Muscle layer of duodenum (tissue), 2 donors: ENCODE results near the gene CNDP2.

ENCODE experiments used
- H3K27ac ChIP-seq: one replicate; pipeline ENCODE4 v1.7.0; 2013; ENCODE audit warnings: mild to moderate bottlenecking, low read length
- H3K27me3 ChIP-seq: one replicate; pipeline ENCODE4 v1.7.0; 2013; ENCODE audit warnings: low read depth, mild to moderate bottlenecking, control low read depth, low read length
- H3K36me3 ChIP-seq, 2 donors: one replicate each; pipeline ENCODE4 v1.7.0; 2013; ENCODE audit warnings: low read length in 2 of 2, control low read depth in 1 of 2, mild to moderate bottlenecking in 1 of 2; ENCODE audit not compliant: insufficient read depth in 2 of 2, control insufficient read depth in 1 of 2
- H3K4me1 ChIP-seq, 2 donors: one replicate each; pipeline ENCODE4 v1.7.0; 2013; ENCODE audit warnings: low read length in 2 of 2, mild to moderate bottlenecking in 2 of 2, control low read depth in 1 of 2, moderate library complexity in 1 of 2; ENCODE audit not compliant: insufficient read depth in 2 of 2, control insufficient read depth in 1 of 2
- H3K4me3 ChIP-seq, 2 donors: one replicate each; pipeline ENCODE4 v1.7.0; 2013; ENCODE audit warnings: low read length in 2 of 2, low read depth in 1 of 2, mild to moderate bottlenecking in 1 of 2
- H3K9me3 ChIP-seq, 2 donors: one replicate each; pipeline ENCODE4 v1.7.0; 2013; ENCODE audit warnings: low read length in 2 of 2, control low read depth in 1 of 2, mild to moderate bottlenecking in 1 of 2; ENCODE audit not compliant: control insufficient read depth in 1 of 2
- donor health status: healthy.

Gene CNDP2

DNA sequence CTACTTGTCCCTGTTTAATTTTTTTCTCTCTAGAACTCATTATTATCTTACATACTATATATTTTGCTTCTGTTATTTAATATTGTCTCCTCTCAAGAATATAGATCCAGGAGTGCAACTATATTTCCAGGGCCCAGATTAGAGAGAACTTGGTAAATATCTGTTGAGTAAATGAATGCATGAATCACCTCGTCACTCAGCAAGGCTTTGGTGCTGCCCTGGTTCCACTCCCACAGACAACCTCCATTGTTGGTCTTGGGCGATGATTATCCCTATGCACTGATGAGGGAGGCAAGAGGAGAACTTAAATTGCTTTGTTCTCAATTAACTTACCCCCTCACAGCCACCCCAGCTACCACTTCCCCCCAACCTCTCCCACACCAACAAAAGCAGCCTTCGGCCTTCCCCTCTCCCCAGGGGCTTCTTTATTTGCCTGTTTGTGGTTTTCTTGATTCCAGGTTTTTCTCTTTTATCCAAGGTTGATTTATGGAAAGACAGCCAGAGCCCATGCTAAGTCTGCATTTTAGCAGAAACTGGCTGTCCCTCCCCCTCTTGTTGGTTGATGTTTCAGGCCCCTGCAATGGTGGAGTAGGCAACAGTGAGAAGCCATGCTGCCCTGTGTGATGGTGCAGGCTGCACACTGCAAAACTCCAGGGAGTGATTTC lies 22.1 kb upstream of the CNDP2 start:
- no peak overlapping the region for H3K27ac ChIP-seq
- no peak overlapping the region for H3K4me3 ChIP-seq
- H3K4me1 ChIP-seq: peaks cover 0 to under 1% of the 10 kb centered on the region in 2 donors

DNA sequence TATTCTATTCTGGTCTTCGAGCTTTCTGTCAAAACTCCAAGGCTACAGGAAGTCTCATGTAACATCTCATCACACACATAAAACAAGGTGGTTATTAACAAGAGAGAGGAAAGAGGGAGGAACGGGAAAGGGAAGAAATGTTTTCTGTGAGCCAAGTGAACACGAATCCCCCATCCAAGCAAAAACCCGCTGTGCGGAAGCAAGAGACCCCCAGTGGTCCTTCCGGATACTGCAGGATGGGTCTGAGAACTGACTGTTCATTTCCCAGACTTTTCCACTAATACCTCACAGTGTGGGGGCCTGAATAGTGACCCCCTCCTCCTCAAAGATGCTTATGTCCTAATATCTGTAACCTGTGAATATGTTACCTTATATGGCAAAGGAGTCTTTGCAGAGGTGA lies 20.0 kb upstream of the CNDP2 start:
- Histone ChIP-seq H3K4me3 (no peak overlapping the region), H3K27me3 (no peaks in the 10 kb centered on the region), H3K36me3 (no peaks in the 10 kb centered on the region), H3K4me1 (no peaks in the 10 kb centered on the region), H3K27ac (no peak overlapping the region), H3K9me3 (no peaks in the 10 kb centered on the region)

More for the DNA sequence above, 22.1 kb upstream of the CNDP2 start:
- H3K27me3 ChIP-seq: no peaks in the 10 kb centered on the region
- H3K36me3 ChIP-seq: no peaks in the 10 kb centered on the region
- H3K9me3 ChIP-seq: no peaks in the 10 kb centered on the region

DNA sequence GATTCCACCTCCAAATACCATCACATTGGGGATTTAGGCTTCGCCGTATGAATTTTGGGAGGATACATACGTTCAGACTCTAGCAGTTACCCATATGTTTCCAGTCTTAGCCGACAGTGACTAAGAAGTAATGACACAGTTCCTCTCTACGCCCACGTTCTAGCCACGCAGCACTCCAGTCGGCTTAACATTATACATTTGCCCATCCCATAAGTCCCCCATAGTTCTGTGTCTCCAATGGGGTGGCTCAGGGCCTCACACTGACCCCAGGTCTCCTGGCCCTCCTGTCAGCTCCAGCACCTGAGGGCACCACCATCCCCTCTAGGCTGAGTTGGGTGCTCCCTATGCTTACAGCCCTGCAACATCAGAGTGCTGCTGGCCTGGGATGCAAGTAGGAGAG lies 18.4 kb upstream of the CNDP2 start:
- Histone ChIP-seq H3K4me3 (no peak overlapping the region), H3K36me3 (no peaks in the 10 kb centered on the region), H3K9me3 (no peaks in the 10 kb centered on the region), H3K27ac (no peak overlapping the region), H3K4me1 (no peaks in the 10 kb centered on the region), H3K27me3 (no peaks in the 10 kb centered on the region)

DNA sequence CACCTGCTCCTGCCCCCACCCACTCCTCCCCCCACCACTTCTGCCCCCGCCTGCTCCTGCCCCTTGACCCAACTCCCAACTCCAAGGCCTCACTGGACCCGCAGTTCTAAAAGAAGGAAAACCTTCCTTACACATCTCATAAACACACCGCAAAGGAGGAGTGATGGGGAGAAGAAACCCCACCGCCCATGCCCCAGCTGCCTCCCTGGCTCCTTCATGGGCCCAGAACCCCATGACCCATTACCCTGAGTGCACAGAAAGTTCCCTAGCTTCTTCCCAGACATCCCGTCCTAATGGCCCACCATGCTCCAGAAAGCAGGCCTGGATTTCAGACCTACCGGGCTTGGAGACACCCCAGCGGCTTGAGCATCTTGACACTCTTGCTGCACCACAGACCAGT lies 17.8 kb upstream of the CNDP2 start:
- no peaks in the 10 kb centered on the region for H3K36me3 ChIP-seq
- H3K27me3 ChIP-seq: no peaks in the 10 kb centered on the region
- no peak overlapping the region for H3K27ac ChIP-seq
- no peaks in the 10 kb centered on the region for H3K4me1 ChIP-seq
- no peak overlapping the region for H3K4me3 ChIP-seq
- no peaks in the 10 kb centered on the region for H3K9me3 ChIP-seq

DNA sequence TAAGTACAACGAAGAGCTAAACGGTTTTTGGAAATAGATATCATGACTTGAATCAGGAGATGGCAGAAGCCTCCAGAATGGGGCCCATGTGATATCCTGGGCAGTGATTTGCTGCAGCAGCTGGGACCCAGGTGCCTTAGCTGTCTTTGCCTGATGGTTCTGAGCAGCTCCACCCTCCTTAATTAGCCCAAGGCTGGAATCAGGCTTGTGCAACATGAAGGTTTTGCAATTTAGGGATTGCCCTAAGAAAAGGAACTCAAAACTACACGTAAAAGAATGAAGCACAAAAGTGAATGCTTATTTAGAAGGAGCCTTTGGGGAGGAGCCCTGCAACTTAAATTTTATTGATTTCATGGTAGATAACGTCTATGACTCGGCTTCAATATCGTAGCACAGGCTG lies 17.3 kb upstream of the CNDP2 start:
- H3K9me3 ChIP-seq: no peaks in the 10 kb centered on the region
- H3K4me3 ChIP-seq: no peak overlapping the region
- H3K27me3 ChIP-seq: no peaks in the 10 kb centered on the region
- no peaks in the 10 kb centered on the region for H3K36me3 ChIP-seq
- H3K4me1 ChIP-seq: no peaks in the 10 kb centered on the region
- H3K27ac ChIP-seq: no peak overlapping the region

DNA sequence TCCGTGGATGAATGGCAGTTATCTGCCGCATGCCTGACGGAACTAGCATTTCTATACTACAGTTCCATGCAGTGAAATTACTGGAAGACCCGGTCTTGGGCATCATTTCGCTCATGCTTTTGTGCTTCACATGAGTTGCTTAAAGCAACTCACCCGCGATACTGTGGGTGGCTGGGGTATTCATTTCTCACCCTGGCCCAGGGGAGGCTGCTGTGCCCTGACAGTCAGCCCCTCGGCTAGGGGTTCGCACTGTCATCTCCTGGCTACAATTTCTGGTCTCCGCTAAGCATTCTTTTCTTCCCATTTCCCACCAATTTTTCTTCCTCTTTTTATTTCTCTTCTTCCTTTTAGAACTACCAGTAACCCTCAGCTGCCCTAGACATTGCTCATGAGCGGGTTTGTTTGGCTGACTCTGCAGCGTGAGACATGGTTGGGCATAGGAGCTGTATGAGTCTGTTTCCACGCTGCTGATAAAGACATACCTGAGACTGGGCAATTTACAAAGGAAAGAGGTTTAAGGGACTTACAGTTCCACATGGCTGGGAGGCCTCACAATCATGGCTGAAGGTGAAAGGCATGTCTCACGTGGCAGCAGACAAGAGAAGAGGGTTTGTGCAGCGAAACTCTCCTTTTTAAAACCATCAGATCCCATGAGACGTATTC lies 16.5 kb upstream of the CNDP2 start:
- Histone ChIP-seq H3K36me3 (no peaks in the 10 kb centered on the region), H3K4me1 (no peaks in the 10 kb centered on the region), H3K4me3 (no peak overlapping the region), H3K27me3 (no peaks in the 10 kb centered on the region), H3K27ac (no peak overlapping the region), H3K9me3 (no peaks in the 10 kb centered on the region)

DNA sequence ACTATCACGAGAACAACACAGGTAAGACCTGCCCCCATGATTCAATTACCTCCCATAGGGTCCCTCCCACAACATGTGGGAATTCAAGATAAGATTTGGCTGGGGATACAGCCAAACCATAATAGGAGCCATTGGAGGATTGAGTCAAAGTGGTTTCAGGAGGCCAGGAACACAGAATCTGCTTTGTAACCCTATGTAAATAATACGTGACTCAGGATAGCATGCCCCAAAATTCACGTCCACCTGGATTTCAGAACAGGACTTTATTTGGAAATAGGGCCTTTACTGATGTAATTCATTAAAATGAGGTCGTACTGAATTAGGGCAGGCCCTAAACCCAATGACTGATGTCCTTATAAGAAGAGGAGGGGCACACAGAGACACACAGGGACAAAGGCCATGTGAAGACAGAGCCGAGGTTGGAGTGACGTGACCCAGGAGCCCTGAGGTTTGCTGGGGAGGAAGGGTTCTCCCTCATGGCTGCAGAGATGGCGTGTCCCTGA lies 16.0 kb upstream of the CNDP2 start:
- H3K4me1 ChIP-seq: no peaks in the 10 kb centered on the region
- H3K36me3 ChIP-seq: no peaks in the 10 kb centered on the region
- no peak overlapping the region for H3K27ac ChIP-seq
- H3K4me3 ChIP-seq: no peak overlapping the region
- no peaks in the 10 kb centered on the region for H3K9me3 ChIP-seq
- no peaks in the 10 kb centered on the region for H3K27me3 ChIP-seq

DNA sequence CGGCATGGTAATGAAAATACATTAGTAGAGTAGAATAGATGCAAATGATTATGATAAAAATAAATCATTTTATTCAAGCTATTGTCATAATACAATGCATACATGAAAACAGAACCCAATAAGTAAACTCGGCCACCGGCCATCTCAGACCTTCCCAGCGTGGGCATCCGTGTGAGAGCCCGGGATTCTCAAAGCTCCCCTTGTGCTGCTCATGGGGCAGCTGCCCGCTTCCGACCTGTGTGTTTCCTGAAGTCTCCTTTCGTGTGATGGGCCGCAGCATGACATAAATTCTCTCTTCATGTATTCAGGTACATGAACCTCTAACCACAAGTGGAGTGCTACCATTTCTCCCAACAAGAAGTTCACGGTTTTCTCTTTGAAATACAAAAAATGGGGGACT lies 13.5 kb upstream of the CNDP2 start:
- Histone ChIP-seq H3K27ac (no peak overlapping the region), H3K36me3 (no peaks in the 10 kb centered on the region), H3K4me3 (no peak overlapping the region), H3K27me3 (no peaks in the 10 kb centered on the region), H3K4me1 (peaks cover 0 to 12% of the 10 kb centered on the region in 2 donors), H3K9me3 (no peaks in the 10 kb centered on the region)

DNA sequence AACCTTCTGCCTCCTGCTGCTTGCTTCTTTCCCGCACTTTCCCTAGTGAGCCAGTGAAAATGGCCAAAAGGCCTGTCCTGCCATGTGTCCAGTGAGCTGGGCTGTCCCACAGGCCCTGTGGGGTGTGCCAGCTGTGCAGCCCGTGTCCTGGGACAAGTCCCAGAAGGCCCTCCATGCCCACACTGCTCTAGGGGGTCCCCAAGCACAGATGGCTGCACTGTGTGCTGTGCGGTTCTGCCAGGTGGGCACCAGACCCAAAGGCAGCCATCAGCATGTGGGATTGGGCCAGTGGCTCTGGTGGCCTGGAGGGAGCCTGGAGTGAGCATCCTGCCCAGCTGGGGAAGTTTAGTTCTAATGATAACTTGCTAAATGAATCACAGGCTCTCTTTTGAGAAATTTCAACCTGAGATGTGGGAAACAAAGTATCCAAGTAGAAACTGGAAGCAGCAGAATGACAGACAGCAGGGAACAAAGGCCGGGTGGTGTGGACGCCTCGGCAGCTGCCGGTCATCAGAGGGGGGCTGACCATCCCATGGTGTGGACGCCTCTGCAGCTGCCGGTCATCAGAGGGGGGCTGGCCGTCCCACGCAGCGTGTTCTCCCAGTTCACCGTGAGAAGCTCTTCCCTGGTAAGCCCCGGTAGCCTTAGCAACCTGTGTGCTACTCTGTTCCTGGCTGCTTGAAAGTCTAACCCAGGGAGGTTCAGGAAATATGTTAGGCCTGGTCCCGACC lies 9.9 kb upstream of the CNDP2 start:
- Histone ChIP-seq H3K4me1 (peaks cover 0 to 12% of the 10 kb centered on the region in 2 donors), H3K9me3 (no peaks in the 10 kb centered on the region), H3K27me3 (no peaks in the 10 kb centered on the region), H3K36me3 (no peaks in the 10 kb centered on the region), H3K4me3 (no peak overlapping the region), H3K27ac (no peak overlapping the region)

DNA sequence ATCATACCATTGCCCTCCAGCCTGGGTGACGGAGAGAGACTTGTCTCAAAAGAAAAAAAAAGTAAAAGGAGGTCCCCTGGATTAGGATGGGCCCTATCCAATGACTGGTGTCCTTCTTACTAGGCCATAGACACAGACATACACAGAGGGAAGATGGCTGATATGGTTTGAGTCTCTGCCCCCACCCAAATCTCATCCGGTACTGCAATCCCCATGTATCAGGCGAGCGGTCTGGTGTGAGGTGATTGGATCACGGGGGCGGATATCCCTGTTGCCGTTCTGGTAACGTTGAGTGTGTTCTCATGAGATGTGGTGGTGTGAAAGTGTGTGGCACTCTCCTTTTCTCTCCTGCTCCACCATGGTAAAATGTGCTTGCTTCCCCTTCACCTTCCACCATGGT lies 7.8 kb upstream of the CNDP2 start:
- H3K27ac ChIP-seq: no peak overlapping the region
- no peaks in the 10 kb centered on the region for H3K36me3 ChIP-seq
- no peaks in the 10 kb centered on the region for H3K27me3 ChIP-seq
- H3K4me1 ChIP-seq: peaks cover 0 to 12% of the 10 kb centered on the region in 2 donors
- no peak overlapping the region for H3K4me3 ChIP-seq
- no peaks in the 10 kb centered on the region for H3K9me3 ChIP-seq

DNA sequence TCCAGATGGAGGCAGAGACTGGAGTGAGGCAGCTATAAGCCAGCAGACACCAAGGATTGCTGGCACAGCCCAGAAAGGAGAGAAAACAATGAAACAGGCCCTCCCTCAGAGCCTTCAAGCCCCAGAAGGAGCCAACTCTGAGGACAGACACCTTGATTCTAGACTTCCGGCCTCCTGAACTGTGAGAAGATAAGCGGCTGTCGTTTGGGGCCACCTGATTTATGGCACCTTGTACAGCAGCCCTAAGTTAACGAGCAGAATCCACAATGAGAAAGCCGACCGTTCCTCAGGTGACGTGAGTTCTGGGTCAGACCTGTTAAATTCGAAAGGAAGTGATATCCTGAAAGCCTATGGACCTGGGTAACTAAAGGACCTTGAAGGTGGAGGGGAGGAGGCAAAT lies 7.3 kb upstream of the CNDP2 start:
- no peaks in the 10 kb centered on the region for H3K36me3 ChIP-seq
- no peak overlapping the region for H3K4me3 ChIP-seq
- H3K9me3 ChIP-seq: no peaks in the 10 kb centered on the region
- H3K4me1 ChIP-seq: peaks cover 0 to 12% of the 10 kb centered on the region in 2 donors
- H3K27ac ChIP-seq: no peak overlapping the region
- H3K27me3 ChIP-seq: no peaks in the 10 kb centered on the region
